PC-3 (cell line): ENCODE data around the gene DPF3. TPM values are rescaled to one million over a fixed set of nuclear protein-coding genes. Genes with fewer than 3 reads are reported as not detected.

Experiments
- ATAC-seq: fragments of 200-7000 bp; cut with Tn5 transposase; 2 replicates; pipeline ENCODE4 v1.9.1; 2020; ENCODE audit warnings: mild to moderate bottlenecking, moderate library complexity
- BruUV-seq: library from RNA; stranded (reverse); fragments of 400-500 nt; replicated peaks from 2 replicates; lab custom pipeline; 2021; lab: Mats Ljungman, UMichigan
- CTCF ChIA-PET: fragments of 300-600 bp; sonication (Branson Sonifier 250); formaldehyde crosslinking; loops from one replicate; lab custom pipeline; 2022; ENCODE audit warnings: antibody characterized with exemption; lab: Charles Lee
- POLR2A ChIA-PET: fragments of 300-600 bp; sonication (Branson Sonifier 250); formaldehyde crosslinking; loops from one replicate; lab custom pipeline; 2022; ENCODE audit warnings: antibody characterized with exemption; ENCODE audit not compliant: unreplicated experiment; lab: Charles Lee
- DNase-seq: peaks from one replicate; pipeline ENCODE4 v3.0.0-alpha.2; 2015
- H2AFZ ChIP-seq: fragments of 300-600 bp; sonication (generic); 2 replicates; pipeline ENCODE4 v1.6.0; 2016; ENCODE audit warnings: antibody characterized with exemption, low read length
- H3F3A ChIP-seq: fragments of 300-600 bp; sonication (generic); one replicate; pipeline ENCODE4 v1.6.0; 2017; ENCODE audit warnings: antibody characterized with exemption, low read length, control low read depth, mild to moderate bottlenecking; ENCODE audit not compliant: unreplicated experiment
- H3K27ac ChIP-seq: fragments of 300-600 bp; sonication (generic); 2 replicates; pipeline ENCODE4 v1.5.1; 2016; ENCODE audit warnings: mild to moderate bottlenecking, low read length
- H3K27me3 ChIP-seq: fragments of 300-600 bp; sonication (generic); 2 replicates; pipeline ENCODE4 v1.6.1; 2016; ENCODE audit warnings: low read length, mixed read lengths
- H3K36me3 ChIP-seq: fragments of 300-600 bp; sonication (generic); 2 replicates; pipeline ENCODE4 v1.6.1; 2016; ENCODE audit warnings: low read depth, mixed run types, low read length, mixed read lengths
- H3K4me1 ChIP-seq: fragments of 300-600 bp; sonication (generic); 2 replicates; pipeline ENCODE4 v1.5.1; 2016; ENCODE audit warnings: low read length; ENCODE audit not compliant: insufficient read depth
- H3K4me2 ChIP-seq: fragments of 300-600 bp; sonication (generic); 2 replicates; pipeline ENCODE4 v1.6.0; 2016; ENCODE audit warnings: low read length
- H3K4me3 ChIP-seq: fragments of 300-600 bp; sonication (generic); 2 replicates; pipeline ENCODE4 v1.5.1; 2016; ENCODE audit warnings: mild to moderate bottlenecking, low read length, mixed read lengths
- H3K79me2 ChIP-seq: fragments of 300-600 bp; sonication (generic); 2 replicates; pipeline ENCODE4 v1.6.1; 2017; ENCODE audit warnings: low read length, mixed read lengths
- H3K9ac ChIP-seq: fragments of 300-600 bp; sonication (generic); 2 replicates; pipeline ENCODE4 v1.6.0; 2016; ENCODE audit warnings: mild to moderate bottlenecking, low read length
- H3K9me2 ChIP-seq: fragments of 300-600 bp; sonication (generic); replicated peaks from 2 replicates; pipeline ENCODE4 v1.6.1; 2016; ENCODE audit warnings: mixed run types, low read length, mixed read lengths
- H3K9me3 ChIP-seq: fragments of 300-600 bp; sonication (generic); 2 replicates; pipeline ENCODE4 v1.6.1; 2016; ENCODE audit warnings: low read length, mixed read lengths
- H4K20me1 ChIP-seq: fragments of 300-600 bp; sonication (generic); 2 replicates; pipeline ENCODE4 v1.6.1; 2016; ENCODE audit warnings: low read length, mixed read lengths
- CTCF ChIP-seq: fragments of 300-600 bp; sonication (generic); conservative IDR thresholded peaks from 2 replicates; pipeline ENCODE4 v1.5.1; 2017; ENCODE audit warnings: antibody characterized with exemption, low read depth, mild to moderate bottlenecking, low read length
- EZH2 ChIP-seq: fragments of 300-600 bp; sonication (generic); IDR thresholded peaks from one replicate; pipeline ENCODE4 v1.6.1; 2017; ENCODE audit warnings: antibody characterized with exemption, mild to moderate bottlenecking, low read length; ENCODE audit not compliant: unreplicated experiment
- EZH2phosphoT487 ChIP-seq: fragments of 300-600 bp; sonication (generic); IDR thresholded peaks from 2 replicates; pipeline ENCODE4 v1.6.1; 2018; ENCODE audit warnings: mild to moderate bottlenecking, antibody characterized with exemption, low read length, borderline replicate concordance
- intact Hi-C: fragments of 100-400 bp; cut with micrococcal nuclease; formaldehyde crosslinking; loops from 2 replicates; pipeline ENCODE4 v1.9.0; 2023
- total RNA-seq: library from RNA; depleted of rRNA; stranded (reverse); fragments of >200 nt; gene quantifications from 2 replicates; pipeline ENCODE4 v1.2.3, GENCODE V29; 2014

DPF3 gene
- total RNA-seq, 1 experiment from 2014 or later, result 16.6 TPM

GRCh38 chr14:72598306-72598705, 295.6 kb downstream of the DPF3 start:
- H3K4me2 ChIP-seq, result no peak overlapping the region
- no peak overlapping the region for H2AFZ ChIP-seq
- ATAC-seq (no peak), DNase-seq (no peak)
- no peaks in the 10 kb centered on the region for H3F3A ChIP-seq
- H3K36me3 ChIP-seq, result no peaks in the 10 kb centered on the region
- H3K4me1 ChIP-seq, result no peaks in the 10 kb centered on the region
- H3K9ac ChIP-seq, result no peak overlapping the region
- ChIA-PET CTCF (no interaction called here), POLR2A (no interaction called here)
- BruUV-seq, result no TSS peak
- intact Hi-C loops, result no loop called here
- no peaks in the 10 kb centered on the region for H3K27me3 ChIP-seq
- no peak overlapping the region for H3K4me3 ChIP-seq
- H3K79me2 ChIP-seq, result no peaks in the 10 kb centered on the region
- H4K20me1 ChIP-seq, result no peaks in the 10 kb centered on the region
- H3K9me2 ChIP-seq, result no peaks in the 10 kb centered on the region
- H3K9me3 ChIP-seq, result no peaks in the 10 kb centered on the region
- no peak overlapping the region for H3K27ac ChIP-seq
- TF ChIP-seq CTCF (no peak), EZH2phosphoT487 (no peak), EZH2 (no peak)

- intact Hi-C loops, result no loop called here
- no peaks in the 10 kb centered on the region for H3F3A ChIP-seq
- H4K20me1 ChIP-seq, result no peaks in the 10 kb centered on the region
- H3K36me3 ChIP-seq, result no peaks in the 10 kb centered on the region
- no peaks in the 10 kb centered on the region for H3K4me1 ChIP-seq
- BruUV-seq, result no TSS peak
- ChIA-PET CTCF (no interaction called here), POLR2A (interaction anchor here (0.6 kb wide), 1 partner anchor 1479 kb away, joined by 4 read pairs; no protein-coding TSS in a partner anchor)
- no peak overlapping the region for H3K4me3 ChIP-seq
- no peak for ATAC-seq
- H3K9ac ChIP-seq, result no peak overlapping the region
- H2AFZ ChIP-seq, result peak overlapping the region; percentile 12; the same call in 1 of the 2 replicates
- no peak overlapping the region for H3K27ac ChIP-seq
- H3K79me2 ChIP-seq, result no peaks in the 10 kb centered on the region
- no peak overlapping the region for H3K4me2 ChIP-seq
- H3K9me2 ChIP-seq, result no peaks in the 10 kb centered on the region
- TF ChIP-seq EZH2, result no peak
- no peak for TF ChIP-seq CTCF
- TF ChIP-seq EZH2phosphoT487, result no peak
- no peak for DNase-seq
- no peaks in the 10 kb centered on the region for H3K9me3 ChIP-seq
- H3K27me3 ChIP-seq, result no peaks in the 10 kb centered on the region
Measured at GRCh38 chr14:72597252-72598233, 296.4 kb downstream of the DPF3 start.
